Neural progenitor cell (in vitro differentiated cells): ENCODE measurements around the gene YY1AP1. TPM values are rescaled to one million over a fixed set of nuclear protein-coding genes. Genes with fewer than 3 reads are reported as not detected.
"Not testable (repeated sequence)": the region's sequence is repeated elsewhere in the genome, so short reads cannot be mapped to it uniquely, and the experiment has no call there.

Experiments
- DNase-seq: peaks from one replicate; pipeline ENCODE4 v3.0.0-alpha.2; 2016; ENCODE audit warnings: low spot score
- H2AFZ ChIP-seq: fragments of 200-600 bp; sonication (generic); replicated peaks from 2 replicates; pipeline ENCODE4 v1.6.1; 2016; ENCODE audit warnings: antibody characterized with exemption
- H3F3A ChIP-seq: fragments of 200-600 bp; sonication (generic); 2 replicates; pipeline ENCODE4 v1.6.1; 2016; ENCODE audit warnings: antibody characterized with exemption, low read depth
- H3K27ac ChIP-seq: fragments of 200-600 bp; sonication (generic); 2 replicates; pipeline ENCODE4 v1.5.1; 2016; ENCODE audit warnings: mild to moderate bottlenecking
- H3K27me3 ChIP-seq: fragments of 200-600 bp; sonication (generic); 2 replicates; pipeline ENCODE4 v1.6.1; 2016; ENCODE audit warnings: mild to moderate bottlenecking, moderate library complexity
- H3K36me3 ChIP-seq: fragments of 200-600 bp; sonication (generic); 2 replicates; pipeline ENCODE4 v1.5.1; 2016
- H3K4me1 ChIP-seq: fragments of 200-600 bp; sonication (generic); 2 replicates; pipeline ENCODE4 v1.6.1; 2016; ENCODE audit warnings: mixed run types
- H3K4me2 ChIP-seq: fragments of 200-600 bp; sonication (generic); 2 replicates; pipeline ENCODE4 v1.6.1; 2016
- H3K4me3 ChIP-seq: fragments of 200-600 bp; sonication (generic); 2 replicates; pipeline ENCODE4 v1.5.1; 2016
- H3K79me2 ChIP-seq: fragments of 200-600 bp; sonication (generic); 2 replicates; pipeline ENCODE4 v1.6.1; 2016; ENCODE audit warnings: low read depth
- H3K9ac ChIP-seq: fragments of 200-600 bp; sonication (generic); 2 replicates; pipeline ENCODE4 v1.6.1; 2016
- H3K9me3 ChIP-seq: fragments of 200-600 bp; sonication (generic); 2 replicates; pipeline ENCODE4 v1.5.1; 2016; ENCODE audit warnings: low read depth
- H4K20me1 ChIP-seq: fragments of 200-600 bp; sonication (generic); 2 replicates; pipeline ENCODE4 v1.6.1; 2016; ENCODE audit warnings: low read depth
- H3K27ac Mint-ChIP-seq: 3 replicates; pipeline ENCODE4 v1.8.0; 2021; ENCODE audit warnings: mixed read lengths
- H3K27me3 Mint-ChIP-seq: 2 replicates; pipeline ENCODE4 v1.8.0; 2022; ENCODE audit warnings: low read depth, mild to moderate bottlenecking, inconsistent platforms, moderate library complexity, mixed read lengths; ENCODE audit not compliant: insufficient read depth
- H3K36me3 Mint-ChIP-seq: 3 replicates; pipeline ENCODE4 v1.8.0; 2021; ENCODE audit warnings: mixed read lengths
- H3K4me1 Mint-ChIP-seq: 3 replicates; pipeline ENCODE4 v1.8.0; 2021; ENCODE audit warnings: mixed read lengths
- H3K4me3 Mint-ChIP-seq: 3 replicates; pipeline ENCODE4 v1.8.0; 2021; ENCODE audit warnings: mild to moderate bottlenecking, moderate library complexity, mixed read lengths
- H3K9me3 Mint-ChIP-seq: 3 replicates; pipeline ENCODE4 v1.8.0; 2020; ENCODE audit warnings: mixed read lengths
- CTCF ChIP-seq: fragments of 200-600 bp; sonication (generic); IDR thresholded peaks from 2 replicates; pipeline ENCODE4 v1.5.1; 2017; ENCODE audit warnings: antibody characterized with exemption, mild to moderate bottlenecking
- EZH2 ChIP-seq: fragments of 200-600 bp; sonication (generic); IDR thresholded peaks from 2 replicates; pipeline ENCODE4 v1.6.1; 2017; ENCODE audit warnings: antibody characterized with exemption, mild to moderate bottlenecking, moderate library complexity
- EZH2phosphoT487 ChIP-seq: fragments of 200-600 bp; sonication (generic); IDR thresholded peaks from 2 replicates; pipeline ENCODE4 v1.6.1; 2017; ENCODE audit warnings: antibody characterized with exemption
- total RNA-seq: library from RNA; depleted of rRNA; stranded (reverse); fragments of >200 nt; gene quantifications from 2 replicates; pipeline ENCODE4 v1.2.3, GENCODE V29; 2015; ENCODE audit warnings: low replicate concordance

Gene YY1AP1
- total RNA-seq, 1 donor from 2014 or later = 42.7 TPM

- no peak for DNase-seq
- peaks cover 48% of the 10 kb centered on the region for H3K36me3 Mint-ChIP-seq
- H3K27me3 ChIP-seq = no peaks in the 10 kb centered on the region
- H3K9me3 Mint-ChIP-seq = no peaks in the 10 kb centered on the region
- H2AFZ ChIP-seq = no peak overlapping the region
- H3K27ac ChIP-seq = no peak overlapping the region
- no peaks in the 10 kb centered on the region for H4K20me1 ChIP-seq
- H3K36me3 ChIP-seq = peaks cover 3% of the 10 kb centered on the region
- H3F3A ChIP-seq = no peaks in the 10 kb centered on the region
- no peaks in the 10 kb centered on the region for H3K4me1 ChIP-seq
- H3K9ac ChIP-seq = no peak overlapping the region
- H3K79me2 ChIP-seq = no peaks in the 10 kb centered on the region
- TF ChIP-seq EZH2 (no peak), CTCF (no peak), EZH2phosphoT487 (no peak)
- peaks cover 3% of the 10 kb centered on the region for H3K27me3 Mint-ChIP-seq
- H3K4me2 ChIP-seq = no peak overlapping the region
- H3K4me1 Mint-ChIP-seq = no peaks in the 10 kb centered on the region
- H3K9me3 ChIP-seq = no peaks in the 10 kb centered on the region
- no peak overlapping the region for H3K4me3 Mint-ChIP-seq
- H3K4me3 ChIP-seq = no peak overlapping the region
- H3K27ac Mint-ChIP-seq = no peak overlapping the region
Measured at GRCh38 chr1:155671750-155672149, 16.8 kb downstream of the YY1AP1 start.

GRCh38 chr1:155669233-155670162 lies 19.1 kb downstream of the YY1AP1 start:
- no peak for DNase-seq
- Histone ChIP-seq H3K79me2 (no peaks in the 10 kb centered on the region), H3F3A (no peaks in the 10 kb centered on the region), H2AFZ (no peak overlapping the region), H3K27me3 (no peaks in the 10 kb centered on the region), H3K9me3 (no peaks in the 10 kb centered on the region), H3K27ac (no peak overlapping the region), H3K4me1 (no peaks in the 10 kb centered on the region), H3K36me3 (peaks cover 3% of the 10 kb centered on the region), H3K4me2 (no peak overlapping the region), H4K20me1 (no peaks in the 10 kb centered on the region), H3K9ac (no peak overlapping the region), H3K4me3 (no peak overlapping the region)
- H3K9me3 Mint-ChIP-seq = no peaks in the 10 kb centered on the region
- no peaks in the 10 kb centered on the region for H3K4me1 Mint-ChIP-seq
- H3K4me3 Mint-ChIP-seq = no peak overlapping the region
- TF ChIP-seq EZH2 (no peak), EZH2phosphoT487 (no peak), CTCF (no peak)
- no peaks in the 10 kb centered on the region for H3K27me3 Mint-ChIP-seq
- no peak overlapping the region for H3K27ac Mint-ChIP-seq
- H3K36me3 Mint-ChIP-seq = peaks cover 42% of the 10 kb centered on the region

GRCh38 chr1:155661239-155661638 lies 27.3 kb downstream of the YY1AP1 start:
- not testable (repeated sequence) for H3K9me3 Mint-ChIP-seq, H3K27me3 Mint-ChIP-seq, H3K27me3 ChIP-seq, H3K27ac ChIP-seq, H3K4me3 ChIP-seq, H3F3A ChIP-seq, H2AFZ ChIP-seq, H3K79me2 ChIP-seq, H3K4me1 ChIP-seq, DNase-seq, H3K9ac ChIP-seq, H3K4me1 Mint-ChIP-seq, H3K9me3 ChIP-seq, H3K4me2 ChIP-seq, H4K20me1 ChIP-seq, H3K27ac Mint-ChIP-seq, H3K36me3 ChIP-seq, H3K4me3 Mint-ChIP-seq
- H3K36me3 Mint-ChIP-seq = peaks cover 44% of the 10 kb centered on the region

- peaks cover 2% of the 10 kb centered on the region for H3K36me3 ChIP-seq
- Mint-ChIP-seq H3K4me1 (no peaks in the 10 kb centered on the region), H3K27ac (no peak overlapping the region), H3K9me3 (no peaks in the 10 kb centered on the region), H3K27me3 (no peaks in the 10 kb centered on the region), H3K4me3 (no peak overlapping the region), H3K36me3 (peaks cover 34% of the 10 kb centered on the region)
- no peaks in the 10 kb centered on the region for H3K27me3 ChIP-seq
- no peak overlapping the region for H3K4me2 ChIP-seq
- no peak overlapping the region for H3K9ac ChIP-seq
- no peaks in the 10 kb centered on the region for H3K79me2 ChIP-seq
- no peak overlapping the region for H2AFZ ChIP-seq
- H3K4me3 ChIP-seq = no peak overlapping the region
- DNase-seq = no peak
- H3F3A ChIP-seq = no peaks in the 10 kb centered on the region
- H3K4me1 ChIP-seq = no peaks in the 10 kb centered on the region
- H3K9me3 ChIP-seq = no peaks in the 10 kb centered on the region
- no peak overlapping the region for H3K27ac ChIP-seq
- no peaks in the 10 kb centered on the region for H4K20me1 ChIP-seq
- TF ChIP-seq EZH2 = no peak
- TF ChIP-seq CTCF = no peak
- no peak for TF ChIP-seq EZH2phosphoT487
Measured at GRCh38 chr1:155657463-155657862, 31.1 kb downstream of the YY1AP1 start.
